Panc1 (cell line): Measurements from ENCODE around the gene RAB30. TPM values are rescaled to one million over a fixed set of nuclear protein-coding genes. Genes with fewer than 3 reads are reported as not detected.

Experiments used
- ATAC-seq: fragments of 200-7000 bp; cut with Tn5 transposase; 2 replicates; pipeline ENCODE4 v1.9.1; 2020; ENCODE audit warnings: mild to moderate bottlenecking, moderate library complexity
- BruUV-seq: library from RNA; stranded (reverse); fragments of 400-500 nt; replicated peaks from 2 replicates; lab custom pipeline; 2021; lab: Mats Ljungman, UMichigan
- CTCF ChIA-PET: fragments of 300-600 bp; sonication (Branson Sonifier 250); formaldehyde crosslinking; loops from one replicate; lab custom pipeline; 2022; ENCODE audit warnings: antibody characterized with exemption; lab: Charles Lee
- POLR2A ChIA-PET: fragments of 300-600 bp; sonication (Branson Sonifier 250); formaldehyde crosslinking; loops from one replicate; lab custom pipeline; 2022; ENCODE audit warnings: antibody characterized with exemption; lab: Charles Lee
- DNase-seq: peaks from one replicate; pipeline ENCODE4 v3.0.0-alpha.2; 2010; ENCODE audit warnings: low read depth, low spot score
- H3K27ac ChIP-seq: 2 replicates; pipeline ENCODE4 v1.5.1; 2011; ENCODE audit warnings: mild to moderate bottlenecking, low read length, inconsistent platforms
- H3K27me3 ChIP-seq: fragments of 200-500 bp; sonication (Bioruptor generic); 2 replicates; pipeline ENCODE4 v1.6.0; 2014; ENCODE audit warnings: low read length, inconsistent platforms; ENCODE audit not compliant: control insufficient read depth, insufficient read depth
- H3K36me3 ChIP-seq: fragments of 200-500 bp; sonication (Bioruptor generic); 2 replicates; pipeline ENCODE4 v1.5.1; 2014; ENCODE audit warnings: inconsistent platforms, mild to moderate bottlenecking, low read length, moderate library complexity; ENCODE audit not compliant: control insufficient read depth, insufficient read depth
- H3K4me1 ChIP-seq: 2 replicates; pipeline ENCODE4 v1.5.1; 2011; ENCODE audit warnings: inconsistent platforms, mild to moderate bottlenecking, low read length, moderate library complexity; ENCODE audit not compliant: control insufficient read depth, insufficient read depth
- H3K4me3 ChIP-seq, 2 experiments: 2 replicates each; pipeline ENCODE4 v1.5.1; 2011 to 2012; ENCODE audit warnings: low read depth in 2 of 2, low read length in 2 of 2, mild to moderate bottlenecking in 2 of 2, inconsistent platforms in 1 of 2, moderate library complexity in 1 of 2
- H3K9me3 ChIP-seq: fragments of 200-500 bp; sonication (Bioruptor generic); 2 replicates; pipeline ENCODE4 v1.5.1; 2014; ENCODE audit warnings: low read depth, mild to moderate bottlenecking, inconsistent platforms, low read length, moderate library complexity; ENCODE audit not compliant: control insufficient read depth, insufficient read depth
- POLR2AphosphoS5 ChIP-seq: IDR thresholded peaks from 2 replicates; pipeline ENCODE4 v1.6.1; 2012; ENCODE audit warnings: mild to moderate bottlenecking, low read depth, low read length, moderate library complexity
- REST ChIP-seq, 2 experiments: IDR thresholded peaks; 2 replicates each; pipeline ENCODE4 v1.6.1; 2011 to 2012; ENCODE audit warnings: low read depth in 2 of 2, control low read depth in 1 of 2, low read length in 1 of 2, mild to moderate bottlenecking in 1 of 2, moderate library complexity in 1 of 2; ENCODE audit not compliant: insufficient read depth in 1 of 2
- SIN3A ChIP-seq: IDR thresholded peaks from 2 replicates; pipeline ENCODE4 v1.6.1; 2012; ENCODE audit warnings: low read depth, mild to moderate bottlenecking, low read length, moderate library complexity, borderline replicate concordance; ENCODE audit not compliant: insufficient read depth
- TCF7L2 ChIP-seq: IDR thresholded peaks from 2 replicates; pipeline ENCODE4 v1.6.1; 2011; ENCODE audit warnings: mild to moderate bottlenecking, low read depth, low read length, inconsistent platforms
- in situ Hi-C: cut with HindIII; loops from 2 replicates; pipeline ENCODE4 v1.10.0; 2016; ENCODE audit warnings: low sequenced_read_pairs, low pct_unique_long_range_greater_than_20kb
- intact Hi-C: fragments of 100-400 bp; cut with micrococcal nuclease; formaldehyde crosslinking; loops from one replicate; pipeline ENCODE4 v1.10.0; 2022; ENCODE audit not compliant: unreplicated experiment
- total RNA-seq: library from RNA; stranded (reverse); gene quantifications from one replicate; pipeline ENCODE4 v1.2.1, GENCODE V29; 2021; ENCODE audit not compliant: unreplicated experiment
- TF ChIP-seq, protein P1 (sequence below): fragments of 450-650 bp; IDR thresholded peaks from 2 replicates; pipeline ENCODE4 v1.5.1; 2017; ENCODE audit warnings: mild to moderate bottlenecking

The RAB30 gene
- total RNA-seq, 1 experiment from 2014 or later = 19.0 TPM

DNA sequence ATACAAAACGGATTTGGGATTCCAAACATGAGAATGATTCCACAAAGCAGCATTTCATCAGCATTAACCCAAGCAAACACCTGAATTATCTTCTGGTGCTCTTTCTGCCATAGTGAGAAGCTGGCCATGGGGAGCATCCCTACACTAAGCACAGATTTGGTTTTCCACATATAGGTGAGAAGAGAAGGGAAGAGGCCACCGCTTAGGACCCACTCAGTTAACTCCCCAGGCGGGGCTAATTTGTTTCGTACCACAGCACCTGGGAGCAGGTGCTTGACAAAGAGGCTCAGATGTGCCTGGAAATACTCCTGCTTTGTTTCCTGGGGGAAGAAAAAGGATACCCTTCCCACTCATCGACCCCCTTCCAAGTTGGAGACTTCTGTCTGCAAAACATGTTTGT lies 64.2 kb downstream of the RAB30 start:
- BruUV-seq = no TSS peak
- CTCF ChIA-PET = no interaction called here
- DNase-seq (no peak), ATAC-seq (no peak)
- POLR2A ChIA-PET = interaction anchor here (0.6 to 1.1 kb wide), 2 partner anchors 10 to 60 kb away, joined by 3 read pairs; no protein-coding TSS in a partner anchor
- Histone ChIP-seq H3K36me3 (no peaks in the 10 kb centered on the region), H3K9me3 (no peaks in the 10 kb centered on the region), H3K27me3 (no peaks in the 10 kb centered on the region), H3K4me3 (no peak overlapping the region), H3K27ac (no peak overlapping the region), H3K4me1 (peaks cover 15% of the 10 kb centered on the region)
- intact Hi-C loops = no loop called here
- TF ChIP-seq SIN3A = no peak
- TF ChIP-seq REST (IDR thresholded peaks at IDR 0.05; ENCODE audit: insufficient read depth in 1 of 2, low read depth in 2 of 2, low read length in 1 of 2) = no peak
- TF ChIP-seq POLR2AphosphoS5 = no peak
- no peak for TF ChIP-seq TCF7L2
- TF ChIP-seq, protein P1, sequence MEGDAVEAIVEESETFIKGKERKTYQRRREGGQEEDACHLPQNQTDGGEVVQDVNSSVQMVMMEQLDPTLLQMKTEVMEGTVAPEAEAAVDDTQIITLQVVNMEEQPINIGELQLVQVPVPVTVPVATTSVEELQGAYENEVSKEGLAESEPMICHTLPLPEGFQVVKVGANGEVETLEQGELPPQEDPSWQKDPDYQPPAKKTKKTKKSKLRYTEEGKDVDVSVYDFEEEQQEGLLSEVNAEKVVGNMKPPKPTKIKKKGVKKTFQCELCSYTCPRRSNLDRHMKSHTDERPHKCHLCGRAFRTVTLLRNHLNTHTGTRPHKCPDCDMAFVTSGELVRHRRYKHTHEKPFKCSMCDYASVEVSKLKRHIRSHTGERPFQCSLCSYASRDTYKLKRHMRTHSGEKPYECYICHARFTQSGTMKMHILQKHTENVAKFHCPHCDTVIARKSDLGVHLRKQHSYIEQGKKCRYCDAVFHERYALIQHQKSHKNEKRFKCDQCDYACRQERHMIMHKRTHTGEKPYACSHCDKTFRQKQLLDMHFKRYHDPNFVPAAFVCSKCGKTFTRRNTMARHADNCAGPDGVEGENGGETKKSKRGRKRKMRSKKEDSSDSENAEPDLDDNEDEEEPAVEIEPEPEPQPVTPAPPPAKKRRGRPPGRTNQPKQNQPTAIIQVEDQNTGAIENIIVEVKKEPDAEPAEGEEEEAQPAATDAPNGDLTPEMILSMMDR = no peak
- in situ Hi-C loops = no loop called here

DNA sequence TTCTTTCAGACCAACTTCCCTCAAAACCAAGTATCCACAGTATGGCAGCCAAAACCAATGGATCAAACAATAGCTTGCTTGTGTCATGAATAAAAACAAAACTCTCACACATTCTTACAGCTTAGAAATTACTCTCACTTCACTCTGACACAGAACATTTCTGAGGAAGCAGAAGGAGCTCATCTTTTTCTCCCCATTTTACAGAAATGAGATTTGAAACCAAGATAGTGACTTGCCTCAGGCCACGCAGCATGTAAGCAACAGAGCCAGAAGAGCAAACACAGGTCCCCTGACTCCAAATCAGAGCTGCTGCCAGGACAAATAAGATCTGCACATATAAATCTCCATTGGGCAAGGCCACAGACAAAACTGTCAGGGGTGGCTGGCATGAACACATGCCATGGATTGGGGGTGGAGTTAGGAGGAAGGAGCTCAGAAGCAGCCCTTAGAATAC lies 64.8 kb downstream of the RAB30 start:
- no peaks in the 10 kb centered on the region for H3K27me3 ChIP-seq
- CTCF ChIA-PET = no interaction called here
- intact Hi-C loops = no loop called here
- in situ Hi-C loops = no loop called here
- TF ChIP-seq REST (IDR thresholded peaks at IDR 0.05; ENCODE audit: insufficient read depth in 1 of 2, low read depth in 2 of 2, low read length in 1 of 2) = no peak
- TF ChIP-seq SIN3A = no peak
- TF ChIP-seq, protein P1 = no peak
- TF ChIP-seq POLR2AphosphoS5 = no peak
- no peak for TF ChIP-seq TCF7L2
- H3K27ac ChIP-seq = no peak overlapping the region
- H3K4me3 ChIP-seq = no peak overlapping the region
- POLR2A ChIA-PET = interaction anchor here (0.6 to 1.1 kb wide), 3 partner anchors 10 to 97 kb away, joined by 3 to 8 read pairs (median 3); no protein-coding TSS in a partner anchor
- no TSS peak for BruUV-seq
- no peak for DNase-seq
- peak; percentile 50 for ATAC-seq
- peaks cover 15% of the 10 kb centered on the region for H3K4me1 ChIP-seq
- H3K9me3 ChIP-seq = no peaks in the 10 kb centered on the region
- no peaks in the 10 kb centered on the region for H3K36me3 ChIP-seq
